Measurements from ENCODE around the gene NCAN. TPM values are rescaled to one million over a fixed set of nuclear protein-coding genes. Genes with fewer than 3 reads are reported as not detected.
"Not testable (repeated sequence)": the region's sequence is repeated elsewhere in the genome, so short reads cannot be mapped to it uniquely, and the experiment has no call there.

NCAN gene
- not detected in 2 replicates for total RNA-seq

- DNase-seq (ENCODE audit: extremely low read depth, low read depth, low spot score) = no peak
Measured at GRCh38 chr19:19211499-19212420, at the start of gene NCAN. TSS of gene NCAN (plus strand) at chr19:19211958. CDS start at chr19:19216954, 4,996 bp downstream.

GRCh38 chr19:19162495-19162894 lies 49.3 kb upstream of the NCAN start:
- DNase-seq (ENCODE audit: extremely low read depth, low read depth, low spot score) = no peak

- DNase-seq (ENCODE audit: extremely low read depth, low read depth, low spot score) = no peak
Measured at GRCh38 chr19:19165396-19165795, 46.4 kb upstream of the NCAN start.

- no peak for DNase-seq (ENCODE audit: extremely low read depth, low read depth, low spot score)
Measured at GRCh38 chr19:19167612-19168011, 44.1 kb upstream of the NCAN start.

- DNase-seq (ENCODE audit: extremely low read depth, low read depth, low spot score) = no peak
Measured at GRCh38 chr19:19169236-19170052, 42.3 kb upstream of the NCAN start.

GRCh38 chr19:19170053-19170872 lies 41.5 kb upstream of the NCAN start, which contains the start of gene MEF2B:
TSS of gene MEF2B (minus strand) at chr19:19170263. CDS start at chr19:19150735, 19,528 bp downstream.
- no peak for DNase-seq (ENCODE audit: extremely low read depth, low read depth, low spot score)

- no peak for DNase-seq (ENCODE audit: extremely low read depth, low read depth, low spot score)
Measured at GRCh38 chr19:19170873-19171672, 40.7 kb upstream of the NCAN start.

GRCh38 chr19:19171821-19172532 lies 39.8 kb upstream of the NCAN start:
- no peak for DNase-seq (ENCODE audit: extremely low read depth, low read depth, low spot score)

GRCh38 chr19:19173243-19173642 lies 38.5 kb upstream of the NCAN start:
- DNase-seq (ENCODE audit: extremely low read depth, low read depth, low spot score) = not testable (repeated sequence)

- no peak for DNase-seq (ENCODE audit: extremely low read depth, low read depth, low spot score)
Measured at GRCh38 chr19:19176950-19177349, 34.8 kb upstream of the NCAN start.

- DNase-seq (ENCODE audit: extremely low read depth, low read depth, low spot score) = no peak
Measured at GRCh38 chr19:19179548-19180441, 32.0 kb upstream of the NCAN start.

GRCh38 chr19:19181488-19181998 lies 30.2 kb upstream of the NCAN start:
- DNase-seq (ENCODE audit: extremely low read depth, low read depth, low spot score) = no peak

- DNase-seq (ENCODE audit: extremely low read depth, low read depth, low spot score) = no peak
Measured at GRCh38 chr19:19185853-19186740, 25.7 kb upstream of the NCAN start.

- DNase-seq (ENCODE audit: extremely low read depth, low read depth, low spot score) = no peak
Measured at GRCh38 chr19:19186742-19187141, 25.0 kb upstream of the NCAN start.

GRCh38 chr19:19191768-19192077 lies 20.0 kb upstream of the NCAN start:
- no peak for DNase-seq (ENCODE audit: extremely low read depth, low read depth, low spot score)

GRCh38 chr19:19192078-19192882 lies 19.5 kb upstream of the NCAN start, which contains the start of the genes BORCS8 and RFXANK:
TSS of gene BORCS8 (minus strand) at chr19:19192152. CDS start at chr19:19192117, 35 bp downstream.
TSS of gene RFXANK (plus strand) at chr19:19192258. CDS start at chr19:19193947, 1,689 bp downstream.
- DNase-seq (ENCODE audit: extremely low read depth, low read depth, low spot score) = peak; percentile 94

Data from glomerular endothelial cell (primary cell).